ENCODE results near the gene PKNOX2. TPM values are rescaled to one million over a fixed set of nuclear protein-coding genes. Genes with fewer than 3 reads are reported as not detected.

Gene PKNOX2
- total RNA-seq, 2 experiments from 2014 or later, result not detected

- H3K36me3 Mint-ChIP-seq (ENCODE audit: low read depth), result no peaks in the 10 kb centered on the region
- no peaks in the 10 kb centered on the region for H3K4me1 Mint-ChIP-seq
- H3K4me3 Mint-ChIP-seq, result no peak overlapping the region
- DNase-seq, result no peak
- ChIA-PET CTCF (no interaction called here), POLR2A (no interaction called here)
- no peak overlapping the region for H3K27ac Mint-ChIP-seq
- no peaks in the 10 kb centered on the region for H3K9me3 Mint-ChIP-seq
- H3K27me3 Mint-ChIP-seq, result peaks cover 19% of the 10 kb centered on the region
Observed at GRCh38 chr11:125376856-125377255, 212.3 kb downstream of the PKNOX2 start.

GRCh38 chr11:125378083-125378482 lies 213.5 kb downstream of the PKNOX2 start:
- no peaks in the 10 kb centered on the region for H3K9me3 Mint-ChIP-seq
- no peaks in the 10 kb centered on the region for H3K4me1 Mint-ChIP-seq
- H3K27me3 Mint-ChIP-seq, result peaks cover 9% of the 10 kb centered on the region
- no peak overlapping the region for H3K27ac Mint-ChIP-seq
- H3K36me3 Mint-ChIP-seq (ENCODE audit: low read depth), result no peaks in the 10 kb centered on the region
- H3K4me3 Mint-ChIP-seq, result no peak overlapping the region
- ChIA-PET POLR2A (no interaction called here), CTCF (no interaction called here)
- no peak for DNase-seq

GRCh38 chr11:125378571-125378970 lies 214.0 kb downstream of the PKNOX2 start:
- Mint-ChIP-seq H3K27ac (no peak overlapping the region), H3K9me3 (no peaks in the 10 kb centered on the region), H3K36me3 (ENCODE audit: low read depth) (no peaks in the 10 kb centered on the region), H3K4me1 (no peaks in the 10 kb centered on the region), H3K4me3 (no peak overlapping the region), H3K27me3 (peaks cover 9% of the 10 kb centered on the region)
- ChIA-PET CTCF (no interaction called here), POLR2A (no interaction called here)
- no peak for DNase-seq

GRCh38 chr11:125379565-125379964 lies 215.0 kb downstream of the PKNOX2 start:
- Mint-ChIP-seq H3K4me3 (no peak overlapping the region), H3K27ac (no peak overlapping the region), H3K9me3 (no peaks in the 10 kb centered on the region), H3K27me3 (peaks cover 9% of the 10 kb centered on the region), H3K36me3 (ENCODE audit: low read depth) (no peaks in the 10 kb centered on the region), H3K4me1 (no peaks in the 10 kb centered on the region)
- ChIA-PET POLR2A (no interaction called here), CTCF (no interaction called here)
- no peak for DNase-seq

DNA sequence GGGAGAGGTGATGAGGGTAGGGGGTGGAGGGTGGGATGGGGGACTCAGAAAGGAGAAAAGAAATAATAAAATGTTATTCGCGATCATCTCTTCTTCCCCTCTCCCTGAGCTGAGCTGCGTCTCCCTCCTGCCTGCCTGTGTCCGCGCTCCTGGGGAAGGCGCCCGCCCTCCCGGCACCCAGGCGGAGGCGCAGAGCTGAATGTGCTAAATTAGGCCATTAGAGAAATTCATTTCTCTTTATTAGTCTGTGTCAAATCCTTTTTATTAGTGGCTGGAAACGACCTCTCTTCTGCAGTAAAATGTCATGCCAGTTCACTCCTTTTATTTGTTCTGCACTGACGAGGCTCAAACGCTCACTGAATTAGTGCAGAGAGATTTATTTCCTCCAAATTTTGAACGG lies 215.4 kb downstream of the PKNOX2 start:
- Mint-ChIP-seq H3K27me3 (peaks cover 9% of the 10 kb centered on the region), H3K27ac (no peak overlapping the region), H3K9me3 (no peaks in the 10 kb centered on the region), H3K4me1 (no peaks in the 10 kb centered on the region), H3K4me3 (no peak overlapping the region), H3K36me3 (ENCODE audit: low read depth) (no peaks in the 10 kb centered on the region)
- DNase-seq, result no peak
- ChIA-PET CTCF (no interaction called here), POLR2A (no interaction called here)

DNA sequence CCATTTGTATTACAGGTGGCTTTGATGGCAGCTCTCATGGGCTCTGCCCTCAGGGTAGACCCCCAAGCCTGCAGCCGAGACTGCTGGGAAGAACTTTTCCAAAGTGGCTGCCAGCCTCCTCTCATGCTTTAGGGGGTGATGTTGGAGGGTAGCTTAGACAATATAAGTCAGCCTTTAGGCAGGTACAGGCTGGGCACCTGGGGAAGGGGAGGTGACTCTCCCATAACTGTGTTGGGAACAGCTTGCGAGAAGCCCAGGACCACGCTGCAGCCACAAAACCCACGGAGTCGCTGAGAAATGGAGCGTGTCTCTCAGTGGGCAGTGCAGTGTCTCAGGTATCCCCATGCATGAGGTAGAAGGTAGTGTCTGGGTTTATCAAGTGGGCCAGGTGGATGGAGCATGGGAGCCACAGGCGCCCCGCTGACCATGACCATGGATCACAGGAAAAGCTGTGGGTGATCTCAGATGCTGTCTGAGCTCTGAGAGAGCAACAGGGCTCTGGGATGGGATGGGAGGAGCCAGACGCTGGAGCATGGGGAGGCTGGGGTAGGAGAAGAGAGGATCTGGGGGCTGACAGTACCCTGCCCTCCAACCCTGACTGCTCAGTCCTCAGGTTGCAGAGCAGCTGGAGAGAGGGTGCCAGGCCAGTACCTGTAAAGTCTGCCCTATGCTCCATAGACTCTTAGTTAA lies 216.3 kb downstream of the PKNOX2 start:
- DNase-seq, result no peak
- no peaks in the 10 kb centered on the region for H3K9me3 Mint-ChIP-seq
- CTCF ChIA-PET, result interaction anchor here (0.7 kb wide), 1 partner anchor 248 kb away, joined by 3 read pairs; no protein-coding TSS in a partner anchor
- H3K4me3 Mint-ChIP-seq, result no peak overlapping the region
- H3K27ac Mint-ChIP-seq, result no peak overlapping the region
- H3K4me1 Mint-ChIP-seq, result no peaks in the 10 kb centered on the region
- no peaks in the 10 kb centered on the region for H3K36me3 Mint-ChIP-seq (ENCODE audit: low read depth)
- POLR2A ChIA-PET, result no interaction called here
- peaks cover 6% of the 10 kb centered on the region for H3K27me3 Mint-ChIP-seq

GRCh38 chr11:125381499-125382044 lies 217.0 kb downstream of the PKNOX2 start:
- CTCF ChIA-PET, result no interaction called here
- H3K36me3 Mint-ChIP-seq (ENCODE audit: low read depth), result no peaks in the 10 kb centered on the region
- H3K27me3 Mint-ChIP-seq, result peaks cover under 1% of the 10 kb centered on the region
- DNase-seq, result no peak
- POLR2A ChIA-PET, result no interaction called here
- no peaks in the 10 kb centered on the region for H3K9me3 Mint-ChIP-seq
- no peaks in the 10 kb centered on the region for H3K4me1 Mint-ChIP-seq
- no peak overlapping the region for H3K4me3 Mint-ChIP-seq
- H3K27ac Mint-ChIP-seq, result no peak overlapping the region

DNA sequence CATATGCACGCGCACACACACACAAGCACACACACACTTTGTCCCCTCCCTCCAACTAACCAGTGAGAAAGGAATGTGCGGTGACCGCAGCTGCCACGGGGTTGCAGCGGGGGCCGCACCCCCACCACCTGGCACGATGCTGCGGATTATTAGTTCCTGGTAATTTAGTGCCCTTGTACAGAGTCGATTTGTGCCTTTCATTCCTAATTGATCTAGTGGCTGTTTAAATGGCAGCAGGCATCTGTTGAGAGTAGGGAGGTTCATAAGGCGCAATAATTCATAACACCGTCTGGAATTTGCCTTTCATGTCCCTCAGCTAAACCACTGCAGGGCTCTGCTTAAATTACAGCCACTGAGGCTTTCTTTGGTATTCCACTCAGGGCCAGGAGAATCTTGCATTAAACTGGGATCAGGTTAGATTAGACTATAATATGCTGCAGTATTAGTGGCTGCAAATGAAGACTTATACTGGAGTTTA lies 217.8 kb downstream of the PKNOX2 start:
- H3K4me1 Mint-ChIP-seq, result no peaks in the 10 kb centered on the region
- POLR2A ChIA-PET, result no interaction called here

GRCh38 chr11:125382822-125383221 lies 218.3 kb downstream of the PKNOX2 start:
- Mint-ChIP-seq H3K4me3 (no peak overlapping the region), H3K36me3 (ENCODE audit: low read depth) (no peaks in the 10 kb centered on the region), H3K9me3 (no peaks in the 10 kb centered on the region), H3K27ac (no peak overlapping the region), H3K27me3 (no peaks in the 10 kb centered on the region), H3K4me1 (no peaks in the 10 kb centered on the region)
- ChIA-PET POLR2A (no interaction called here), CTCF (no interaction called here)
- no peak for DNase-seq

More for the DNA sequence above, 217.8 kb downstream of the PKNOX2 start:
- no peak overlapping the region for H3K27ac Mint-ChIP-seq
- no peak overlapping the region for H3K4me3 Mint-ChIP-seq
- DNase-seq, result no peak
- no peaks in the 10 kb centered on the region for H3K27me3 Mint-ChIP-seq
- H3K9me3 Mint-ChIP-seq, result no peaks in the 10 kb centered on the region
- no peaks in the 10 kb centered on the region for H3K36me3 Mint-ChIP-seq (ENCODE audit: low read depth)
- CTCF ChIA-PET, result no interaction called here

GRCh38 chr11:125384825-125385224 lies 220.3 kb downstream of the PKNOX2 start:
- no peak for DNase-seq
- Mint-ChIP-seq H3K27me3 (no peaks in the 10 kb centered on the region), H3K27ac (no peak overlapping the region), H3K9me3 (no peaks in the 10 kb centered on the region), H3K4me1 (no peaks in the 10 kb centered on the region), H3K4me3 (no peak overlapping the region), H3K36me3 (ENCODE audit: low read depth) (no peaks in the 10 kb centered on the region)
- ChIA-PET CTCF (no interaction called here), POLR2A (no interaction called here)

- Mint-ChIP-seq H3K27ac (no peak overlapping the region), H3K4me1 (no peaks in the 10 kb centered on the region), H3K4me3 (no peak overlapping the region), H3K27me3 (peaks cover 9% of the 10 kb centered on the region), H3K9me3 (no peaks in the 10 kb centered on the region), H3K36me3 (ENCODE audit: low read depth) (no peaks in the 10 kb centered on the region)
- ChIA-PET POLR2A (no interaction called here), CTCF (no interaction called here)
- no peak for DNase-seq
Observed at GRCh38 chr11:125387901-125388300, 223.3 kb downstream of the PKNOX2 start.

- Mint-ChIP-seq H3K4me3 (no peak overlapping the region), H3K27ac (no peak overlapping the region), H3K4me1 (no peaks in the 10 kb centered on the region), H3K36me3 (ENCODE audit: low read depth) (no peaks in the 10 kb centered on the region), H3K9me3 (no peaks in the 10 kb centered on the region), H3K27me3 (peaks cover 9% of the 10 kb centered on the region)
- DNase-seq, result no peak
- CTCF ChIA-PET, result no interaction called here
- POLR2A ChIA-PET, result no interaction called here
Observed at GRCh38 chr11:125388611-125389010, 224.1 kb downstream of the PKNOX2 start.

DNA sequence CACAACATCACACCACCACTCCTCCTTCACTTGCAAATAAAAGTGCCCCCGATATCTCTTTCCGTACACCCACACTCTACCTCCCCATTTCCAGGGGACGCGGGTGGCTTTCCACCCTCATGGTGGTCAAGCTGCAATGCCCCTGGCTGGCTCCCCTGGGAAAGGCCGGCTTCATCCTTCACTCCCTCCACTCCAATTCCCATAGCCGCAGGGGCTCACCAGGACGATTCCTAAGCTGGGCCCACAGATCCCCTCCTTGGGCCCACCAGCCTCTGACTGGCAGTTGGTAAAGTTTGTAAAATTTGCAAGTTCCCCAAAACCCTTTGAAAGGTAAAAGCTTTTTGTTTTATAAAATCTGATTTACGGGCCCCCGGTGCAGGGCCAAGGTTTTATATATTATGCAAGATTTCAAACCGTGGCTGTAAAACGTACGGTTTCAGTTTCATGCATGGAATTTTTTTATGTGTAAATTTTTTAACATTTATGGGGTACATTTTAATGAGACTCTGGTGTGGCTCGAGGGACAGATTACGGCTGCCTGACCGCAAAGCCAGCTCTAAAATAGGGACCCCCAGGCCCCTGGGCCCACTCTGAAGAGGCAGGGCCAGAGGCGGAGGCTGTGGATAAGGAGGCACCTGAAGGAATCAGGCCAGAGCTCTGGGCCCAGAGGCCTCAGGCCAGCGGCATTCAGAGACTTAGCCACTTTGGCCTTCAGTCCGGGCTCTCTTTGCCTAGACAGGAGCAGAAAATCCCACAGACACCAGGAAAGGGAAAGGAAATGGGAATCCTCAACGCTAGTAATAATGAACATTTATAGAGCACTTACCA lies 225.0 kb downstream of the PKNOX2 start:
- H3K4me1 Mint-ChIP-seq, result no peaks in the 10 kb centered on the region
- no peaks in the 10 kb centered on the region for H3K36me3 Mint-ChIP-seq (ENCODE audit: low read depth)
- H3K27ac Mint-ChIP-seq, result no peak overlapping the region
- no peak for DNase-seq
- no peak overlapping the region for H3K4me3 Mint-ChIP-seq
- peaks cover 9% of the 10 kb centered on the region for H3K27me3 Mint-ChIP-seq
- ChIA-PET CTCF (no interaction called here), POLR2A (no interaction called here)
- H3K9me3 Mint-ChIP-seq, result no peaks in the 10 kb centered on the region
